Ovary (tissue), 9 donors: ENCODE measurements around the gene YBX2. TPM values are rescaled to one million over a fixed set of nuclear protein-coding genes. Genes with fewer than 3 reads are reported as not detected.

Experiments used
- DNase-seq, 5 donors: peaks; one replicate each; pipeline ENCODE4 v3.0.0-alpha.2; 2019 to 2020
- H3K27ac ChIP-seq, 2 donors: fragments of 200-600 bp; one replicate each; pipeline versions ENCODE4 v1.5.1 to v1.8.0; 2019 to 2022
- H3K27me3 ChIP-seq: fragments of 200-600 bp; one replicate; pipeline ENCODE4 v1.8.0; 2022
- H3K36me3 ChIP-seq: fragments of 200-600 bp; sonication (generic); one replicate; pipeline ENCODE4 v1.5.1; 2019
- H3K4me1 ChIP-seq: one replicate; pipeline ENCODE4 v1.8.1; 2013; ENCODE audit warnings: mild to moderate bottlenecking, moderate library complexity; ENCODE audit not compliant: insufficient read depth
- H3K4me3 ChIP-seq: fragments of 200-600 bp; sonication (generic); one replicate; pipeline ENCODE4 v1.5.1; 2017
- H3K9me3 ChIP-seq, 2 donors: fragments of 200-600 bp in 1 of 2; sonication (generic) in 1 of 2; one replicate each; pipeline versions ENCODE4 v1.5.1 to v1.8.1; 2013 to 2019; ENCODE audit warnings: mild to moderate bottlenecking in 1 of 2, moderate library complexity in 1 of 2
- EP300 ChIP-seq: sonication (generic); formaldehyde crosslinking; IDR thresholded peaks from one replicate; pipeline ENCODE4 v1.6.1; 2017; ENCODE audit warnings: antibody characterized with exemption
- POLR2A ChIP-seq: fragments of 450-650 bp; IDR thresholded peaks from one replicate; pipeline ENCODE4 v1.6.1; 2017; ENCODE audit warnings: antibody characterized with exemption, mild to moderate bottlenecking, moderate library complexity
- WGBS, 3 donors: extraction: QIAGEN DNeasy Blood & Tissue Kit in 1 of 3; methylation state at CpG; one replicate each; pipeline versions ENCODE4 v1.1.5 to v1.1.7; 2013 to 2017; 5-methylcytosine and 5-hydroxymethylcytosine counted together
- intact Hi-C, 4 donors: fragments of 100-400 bp; cut with DNase I; formaldehyde crosslinking; loops; one replicate each; pipeline versions ENCODE4 v1.11.0 to v1.15.1; 2022 to 2023
- polyA plus RNA-seq, 2 donors: library from polyadenylated mRNA; stranded (reverse); fragments of 200-250 nt in 1 of 2; fragments of 350-450 nt in 1 of 2; fragmentation: Illumina TruSeq in 1 of 2; extraction: RNeasy Lipid Tissue Mini Kit (QIAGEN cat#74804) in 1 of 2; gene quantifications; one replicate each; pipeline ENCODE4 v1.2.3, GENCODE V29; 2013 to 2014
- total RNA-seq, 7 donors: library from RNA; depleted of rRNA in 2 of 7; stranded (reverse); fragments of >200 nt in 2 of 7; fragmentation: NEBNext Ultra II Directional in 3 of 7; extraction: Animal tissue kit (Norgen Biotek cat#: 25700) in 3 of 7; gene quantifications; one replicate each; pipeline versions ENCODE4 v1.1.0 to v1.2.4, GENCODE V29; 2016 to 2023
- TF ChIP-seq, protein P1 (sequence below), 3 donors: fragments of 450-650 bp in 2 of 3; fragments of 200-600 bp in 1 of 3; IDR thresholded peaks; one replicate each; pipeline versions ENCODE4 v1.5.1 to v1.8.0; 2016 to 2022; ENCODE audit warnings: antibody characterized with exemption in 3 of 3, mild to moderate bottlenecking in 1 of 3
- donor health status: DM: no; HTN: no; CAD: no; lungs with moderate emphysema.
- donor health status: DM: no; HTN: no; CAD: no.
- donor health status: Bipolar disorder and iron deficiency.
- donor health status: DM: yes; HTN: yes; CAD: no.
- donor health status: DM: no; HTN: no; CAD: no.
- donor health status: DM: yes; HTN: yes; CAD: no.

The YBX2 gene
- total and polyA plus RNA-seq, 9 donors = 0.30 to 1.8 (median 0.64) TPM; not detected in 3

DNA sequence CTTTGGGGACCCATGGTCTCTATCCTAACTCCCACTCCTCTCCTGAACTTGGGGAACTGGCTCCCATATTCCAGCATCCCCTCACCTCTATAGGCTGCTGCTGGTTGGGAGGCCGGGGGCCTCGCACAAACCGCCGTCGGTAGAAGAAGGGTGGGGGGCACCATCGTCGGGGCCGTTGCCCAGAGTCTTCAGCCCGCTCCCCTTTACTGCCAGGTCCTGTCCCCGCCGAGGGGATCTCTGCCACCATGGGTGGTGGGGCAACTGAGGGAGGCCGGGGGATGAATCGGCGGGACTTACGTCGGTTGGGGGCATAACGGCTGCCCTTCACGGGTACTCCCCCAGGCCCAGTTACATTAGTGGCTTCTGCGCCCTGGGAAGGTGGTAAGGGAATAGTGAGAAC is 4.3 kb downstream of the YBX2 start:
- Histone ChIP-seq H3K4me1 (peaks cover 8% of the 10 kb centered on the region), H3K27ac (no peak overlapping the region), H3K9me3 (no peaks in the 10 kb centered on the region), H3K4me3 (no peak overlapping the region), H3K27me3 (peaks cover 3% of the 10 kb centered on the region), H3K36me3 (no peaks in the 10 kb centered on the region)
- intact Hi-C loops = loop anchor here in 1 of 4 donors (5.0 kb wide), 1 partner anchor 248 kb away; the partner anchor contains the start of gene SLC16A11
- 83 to 89% (median 88%) methylated on average over 19 of the region's 19 CpGs for WGBS, 3 donors
- no peak for DNase-seq
- TF ChIP-seq, protein P1, sequence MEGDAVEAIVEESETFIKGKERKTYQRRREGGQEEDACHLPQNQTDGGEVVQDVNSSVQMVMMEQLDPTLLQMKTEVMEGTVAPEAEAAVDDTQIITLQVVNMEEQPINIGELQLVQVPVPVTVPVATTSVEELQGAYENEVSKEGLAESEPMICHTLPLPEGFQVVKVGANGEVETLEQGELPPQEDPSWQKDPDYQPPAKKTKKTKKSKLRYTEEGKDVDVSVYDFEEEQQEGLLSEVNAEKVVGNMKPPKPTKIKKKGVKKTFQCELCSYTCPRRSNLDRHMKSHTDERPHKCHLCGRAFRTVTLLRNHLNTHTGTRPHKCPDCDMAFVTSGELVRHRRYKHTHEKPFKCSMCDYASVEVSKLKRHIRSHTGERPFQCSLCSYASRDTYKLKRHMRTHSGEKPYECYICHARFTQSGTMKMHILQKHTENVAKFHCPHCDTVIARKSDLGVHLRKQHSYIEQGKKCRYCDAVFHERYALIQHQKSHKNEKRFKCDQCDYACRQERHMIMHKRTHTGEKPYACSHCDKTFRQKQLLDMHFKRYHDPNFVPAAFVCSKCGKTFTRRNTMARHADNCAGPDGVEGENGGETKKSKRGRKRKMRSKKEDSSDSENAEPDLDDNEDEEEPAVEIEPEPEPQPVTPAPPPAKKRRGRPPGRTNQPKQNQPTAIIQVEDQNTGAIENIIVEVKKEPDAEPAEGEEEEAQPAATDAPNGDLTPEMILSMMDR (IDR thresholded peaks at IDR 0.05) = no peak
- TF ChIP-seq EP300 (no peak), POLR2A (no peak)

DNA sequence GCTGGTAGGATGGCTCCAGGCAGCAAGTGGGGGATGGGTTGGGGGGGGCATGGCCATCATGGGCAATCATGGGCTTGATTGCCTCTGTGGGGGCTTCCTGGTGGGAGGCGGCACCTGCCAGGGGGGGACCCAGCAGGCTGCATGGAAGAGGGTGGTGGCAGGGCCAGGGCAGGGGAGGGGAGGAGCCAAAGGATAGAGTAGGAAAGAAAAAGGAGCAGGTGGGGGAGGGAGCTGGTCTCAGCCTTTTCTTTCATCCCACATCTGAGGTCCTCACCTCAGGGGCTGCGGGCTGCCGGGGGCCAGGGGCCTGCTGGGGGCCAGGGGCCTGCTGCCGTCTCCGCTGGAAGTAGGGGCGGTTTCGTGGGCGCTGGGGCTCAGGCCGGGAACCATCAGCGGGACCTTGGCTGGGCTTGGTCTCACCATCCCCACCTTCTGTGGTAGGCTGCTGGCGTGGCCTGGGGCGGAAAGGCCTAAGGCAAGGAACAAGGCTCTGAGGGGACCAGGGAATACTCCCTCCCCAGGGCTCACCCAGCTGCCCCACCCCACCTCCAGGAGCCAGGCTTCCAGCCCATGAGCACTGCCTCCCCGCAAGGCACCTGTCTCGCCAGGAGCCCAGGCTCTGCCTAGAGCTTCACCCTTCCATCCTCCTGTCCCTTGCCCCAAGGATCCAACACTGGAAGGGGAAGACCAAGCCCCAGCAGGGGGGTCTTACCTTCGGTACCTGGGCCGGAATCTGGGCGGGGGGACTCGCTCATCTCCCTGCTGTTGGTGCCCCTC is 5.0 kb downstream of the YBX2 start:
- intact Hi-C loops = loop anchor here in 1 of 4 donors (5.0 kb wide), 1 partner anchor 247 kb away; the partner anchor contains the start of gene SLC16A11
- no peaks in the 10 kb centered on the region for H3K27me3 ChIP-seq
- H3K36me3 ChIP-seq = no peaks in the 10 kb centered on the region
- peaks cover 5% of the 10 kb centered on the region for H3K4me1 ChIP-seq
- H3K4me3 ChIP-seq = no peak overlapping the region
- no peak overlapping the region for H3K27ac ChIP-seq
- no peak for DNase-seq
- WGBS, 3 donors = 67 to 74% (median 68%) methylated on average over 18 of the region's 18 CpGs
- no peak for TF ChIP-seq EP300
- TF ChIP-seq, protein P1 (IDR thresholded peaks at IDR 0.05) = no peak
- TF ChIP-seq POLR2A = no peak
- H3K9me3 ChIP-seq = no peaks in the 10 kb centered on the region

- Histone ChIP-seq H3K9me3 (no peaks in the 10 kb centered on the region), H3K4me1 (peaks cover 6% of the 10 kb centered on the region), H3K4me3 (no peak overlapping the region), H3K27ac (no peak overlapping the region), H3K27me3 (no peaks in the 10 kb centered on the region), H3K36me3 (no peaks in the 10 kb centered on the region)
- 86 to 92% (median 89%) methylated on average over 12 of the region's 12 CpGs for WGBS, 3 donors
- no peak for DNase-seq
- no peak for TF ChIP-seq POLR2A
- TF ChIP-seq, protein P1 (IDR thresholded peaks at IDR 0.05) = no peak
- TF ChIP-seq EP300 = no peak
- intact Hi-C loops = no loop called here
These were observed 8.8 kb downstream of the YBX2 start for GRCh38 chr17:7285679-7286078.

GRCh38 chr17:7284911-7285310 is 9.5 kb downstream of the YBX2 start:
- intact Hi-C loops = loop anchor here in 1 of 4 donors (5.0 kb wide), 1 partner anchor 62 kb away; no protein-coding TSS in a partner anchor
- TF ChIP-seq POLR2A (no peak), EP300 (no peak)
- TF ChIP-seq, protein P1 (IDR thresholded peaks at IDR 0.05) = no peak
- no peaks in the 10 kb centered on the region for H3K27me3 ChIP-seq
- no peaks in the 10 kb centered on the region for H3K36me3 ChIP-seq
- H3K27ac ChIP-seq = no peak overlapping the region
- no peak for DNase-seq
- H3K9me3 ChIP-seq = no peaks in the 10 kb centered on the region
- peaks cover 6% of the 10 kb centered on the region for H3K4me1 ChIP-seq
- WGBS, 3 donors = 84 to 92% (median 89%) methylated on average over 5 to 16 of the region's 16 CpGs
- no peak overlapping the region for H3K4me3 ChIP-seq
